ENCODE data around the gene MBD5.
"Not testable (repeated sequence)": the region's sequence is repeated elsewhere in the genome, so short reads cannot be mapped to it uniquely, and the experiment has no call there.

MBD5 gene

DNA sequence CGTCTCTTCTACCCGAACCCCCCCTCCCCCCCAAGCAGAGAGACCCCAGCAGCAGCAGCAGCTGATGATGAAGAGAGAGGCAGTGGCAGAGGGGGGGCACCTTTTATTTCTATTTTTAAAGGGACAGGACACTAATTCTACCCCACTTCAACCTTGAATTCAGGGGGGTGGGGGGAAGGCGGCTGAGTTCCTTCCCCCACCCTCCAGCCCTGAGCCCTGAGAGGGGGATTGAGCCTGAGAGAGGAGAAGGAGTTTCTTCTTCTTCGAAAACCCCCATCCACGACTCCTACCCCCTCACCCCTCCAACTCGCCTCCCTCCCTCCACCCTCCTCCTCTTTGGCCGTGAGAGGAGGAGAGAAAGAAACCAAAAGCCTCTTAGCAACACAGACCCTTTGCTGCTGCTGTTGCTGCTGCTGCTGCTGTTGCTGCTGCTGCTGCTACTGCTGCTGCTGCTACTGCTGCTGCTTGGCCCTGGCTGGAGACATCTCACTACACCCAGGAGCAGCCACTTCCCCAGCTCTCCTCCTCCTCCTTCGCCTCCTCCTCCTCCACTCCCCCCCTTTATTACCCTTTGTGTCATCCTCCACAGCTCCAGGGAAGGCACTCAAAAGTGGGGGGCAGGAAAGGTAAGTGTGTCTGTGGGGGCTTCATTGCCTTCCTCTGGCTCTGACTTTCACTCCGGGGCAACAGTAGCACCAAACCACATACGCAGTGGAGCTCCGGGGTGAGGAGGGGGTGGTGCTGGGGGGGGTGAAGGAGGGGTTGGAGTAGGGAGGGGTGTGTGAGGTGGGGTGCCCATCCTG is at the start of gene MBD5:
Gene MBD5 (plus strand): TSS at position 33 of the 803 bp plus-strand sequence.
- peak; percentile 27 for DNase-seq

DNA sequence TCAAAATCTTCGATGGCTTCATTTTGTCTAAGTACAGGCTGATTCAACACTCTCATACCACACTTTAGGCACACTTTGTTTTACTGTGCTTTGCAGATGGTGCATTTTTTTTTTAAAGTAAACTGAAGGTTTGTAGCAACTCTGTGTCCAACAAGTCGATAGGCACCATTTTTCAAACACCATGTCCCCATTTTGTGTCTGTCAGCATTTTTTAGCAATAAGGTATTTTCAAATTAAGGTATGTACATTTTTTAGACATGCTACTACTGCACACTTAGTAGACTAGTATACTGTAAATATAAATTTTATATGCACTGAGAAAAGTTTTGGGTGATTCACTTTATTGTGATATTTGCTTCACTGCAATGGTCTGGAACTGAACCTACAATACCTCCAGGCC is 44.8 kb upstream of the MBD5 start:
- no peak for DNase-seq

- no peak for DNase-seq
Measured at GRCh38 chr2:147977679-147978078, 43.2 kb upstream of the MBD5 start.

DNA sequence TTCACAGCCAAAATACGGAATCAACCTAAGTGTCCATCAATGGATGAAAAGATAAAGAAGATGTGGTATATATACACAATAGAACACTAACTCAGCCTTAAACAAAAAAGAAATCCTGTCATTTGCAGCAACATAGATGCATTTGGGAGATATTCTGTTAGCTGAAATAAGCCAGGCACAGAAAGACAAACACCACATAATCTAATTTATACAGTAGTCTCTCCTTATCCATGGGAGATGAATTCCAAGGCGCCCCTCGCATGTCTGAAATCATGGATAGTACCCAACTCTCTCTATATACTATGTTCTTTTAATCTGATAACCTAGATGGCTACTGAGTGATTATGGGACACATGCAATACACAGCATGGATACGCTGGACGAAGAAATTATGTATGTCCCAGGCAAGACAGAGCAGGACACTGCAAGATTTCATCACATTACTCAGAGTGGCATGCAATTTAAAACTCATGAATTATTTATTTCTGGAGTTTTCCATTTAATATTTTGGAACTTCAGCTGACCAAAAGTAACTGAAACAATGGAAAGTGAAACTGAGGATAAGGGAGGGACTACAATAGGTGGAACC is 39.9 kb upstream of the MBD5 start:
- DNase-seq: no peak

- DNase-seq: no peak
Measured at GRCh38 chr2:147989102-147989501, 31.8 kb upstream of the MBD5 start.

- DNase-seq: peak; percentile 2
Measured at GRCh38 chr2:147989809-147990403, 31.0 kb upstream of the MBD5 start.

GRCh38 chr2:147994965-147995364 is 25.9 kb upstream of the MBD5 start:
- DNase-seq: not testable (repeated sequence)

GRCh38 chr2:147996828-147997227 is 24.1 kb upstream of the MBD5 start:
- no peak for DNase-seq

DNA sequence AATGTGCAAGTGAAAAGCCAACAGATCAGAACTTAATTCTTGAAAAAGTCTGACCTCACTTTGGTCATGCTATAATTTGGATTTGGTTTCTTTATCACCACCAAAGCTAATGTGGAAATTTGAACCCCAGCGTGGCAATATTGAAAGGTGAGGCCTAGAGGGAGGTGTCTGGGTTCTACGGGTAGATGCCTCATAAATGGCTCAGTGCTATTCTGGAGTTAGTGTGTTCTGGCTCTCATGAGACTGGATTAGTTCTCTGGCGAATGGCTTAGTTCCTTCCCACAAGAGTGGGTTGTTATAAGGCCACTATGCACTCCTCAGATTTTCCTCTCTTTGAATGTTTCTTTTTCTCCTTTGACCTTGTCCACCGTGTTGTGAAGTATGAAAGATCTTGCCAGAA is 22.7 kb upstream of the MBD5 start:
- no peak for DNase-seq

- DNase-seq: no peak
Measured at GRCh38 chr2:147999126-147999525, 21.8 kb upstream of the MBD5 start.

DNA sequence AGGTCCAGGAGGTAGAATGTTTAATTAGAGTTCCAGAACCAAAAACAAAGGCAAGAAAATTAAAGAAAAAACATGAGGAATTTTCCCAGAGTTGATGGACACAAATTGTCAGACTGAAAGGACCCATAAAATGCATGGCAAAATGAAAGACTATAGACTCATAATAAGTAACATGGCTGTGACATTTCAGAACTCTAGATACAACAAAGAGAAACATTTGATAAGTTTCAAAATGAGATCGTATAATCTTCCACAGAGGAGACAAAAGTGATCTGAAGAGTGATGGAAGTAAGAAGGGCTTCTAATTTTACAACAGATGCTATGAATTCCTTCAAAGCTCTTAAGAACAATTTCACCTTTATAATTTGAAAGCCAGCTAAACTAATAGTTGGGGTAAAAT is 20.8 kb upstream of the MBD5 start:
- no peak for DNase-seq

DNA sequence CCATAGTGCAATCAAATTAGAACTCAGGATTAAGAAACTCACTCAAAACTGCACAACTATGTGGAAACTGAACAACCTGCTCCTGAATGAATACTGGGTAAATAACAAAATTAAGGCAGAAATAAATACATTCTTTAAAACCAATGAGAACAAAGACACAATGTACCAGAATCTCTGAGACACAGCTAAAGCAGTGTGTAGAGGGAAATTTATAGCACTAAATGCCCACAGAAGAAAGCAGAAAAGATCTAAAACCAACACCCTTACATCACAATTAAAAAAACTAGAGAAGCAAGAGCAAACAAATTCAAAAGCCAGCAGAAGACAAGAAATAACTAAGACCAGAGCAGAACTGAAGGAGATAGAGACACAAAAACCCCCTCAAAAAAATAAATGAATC is 18.5 kb upstream of the MBD5 start:
- not testable (repeated sequence) for DNase-seq

- DNase-seq: no peak
Measured at GRCh38 chr2:148006249-148007007, 14.5 kb upstream of the MBD5 start.

GRCh38 chr2:148007219-148007900 is 13.5 kb upstream of the MBD5 start:
- no peak for DNase-seq

GRCh38 chr2:148008411-148008810 is 12.5 kb upstream of the MBD5 start:
- DNase-seq: not testable (repeated sequence)

DNA sequence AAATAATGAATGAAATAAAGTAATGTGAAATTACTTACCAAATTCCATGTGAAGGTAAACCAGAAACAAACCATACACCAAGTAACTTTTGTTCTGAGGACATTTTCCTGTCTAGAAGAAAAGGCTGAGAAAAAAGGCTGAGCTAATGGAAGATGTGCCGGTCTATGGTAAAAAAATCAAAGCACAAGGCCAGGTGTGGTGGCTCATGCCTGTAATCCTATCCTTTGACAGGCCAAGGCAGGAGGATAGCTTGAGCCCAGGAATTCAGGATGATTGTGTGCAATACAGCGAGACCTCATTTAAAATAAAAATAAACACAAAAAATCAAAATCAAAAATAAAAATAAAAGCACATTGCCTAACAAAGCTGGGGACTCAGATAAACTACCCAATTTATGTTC is 7.0 kb upstream of the MBD5 start:
- DNase-seq: no peak

DNA sequence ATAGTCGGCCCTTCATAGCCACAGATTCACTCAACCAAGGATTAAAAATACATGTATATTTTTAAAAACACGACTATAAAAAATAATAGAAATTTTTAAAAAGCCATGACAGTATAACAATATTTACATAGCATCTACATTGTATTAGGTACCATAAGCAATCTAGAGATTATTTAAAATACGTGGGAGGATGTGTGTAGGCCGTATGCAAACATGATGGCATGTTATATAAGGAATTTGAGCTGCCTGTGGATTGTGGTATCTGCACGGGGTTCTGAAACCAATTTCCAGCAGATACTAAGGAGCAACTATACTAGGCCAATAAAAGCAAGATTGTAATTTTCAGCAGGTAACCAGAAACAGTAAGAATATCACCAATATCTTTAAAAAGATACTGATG is 6.3 kb upstream of the MBD5 start:
- DNase-seq: no peak

- peak; percentile 99 for DNase-seq
Measured at GRCh38 chr2:148020111-148021058, 506 bp upstream of the MBD5 start, which contains the start of gene ORC4. ORC4 (minus strand) TSS chr2:148020737; CDS start chr2:147975958, 44,779 bp downstream.

DNA sequence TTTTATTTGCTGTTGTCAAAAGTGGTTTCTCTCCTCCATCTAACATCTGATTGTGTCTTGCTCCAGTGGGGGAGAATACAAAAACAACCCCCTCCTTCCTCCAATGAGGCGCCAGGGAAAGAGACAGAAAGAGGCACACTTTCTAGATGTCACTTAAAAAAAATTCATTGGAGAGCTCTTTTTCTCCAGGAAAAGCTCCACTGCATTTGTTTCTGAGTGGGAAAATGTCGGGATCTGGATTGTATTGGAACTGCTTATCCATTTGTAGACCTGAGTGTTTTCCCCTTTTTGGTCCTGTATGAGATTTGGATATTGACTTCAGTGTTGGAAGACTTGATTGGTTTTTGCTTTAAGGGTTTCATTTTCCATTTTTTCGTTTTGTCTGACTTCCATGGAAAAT is 995 bp downstream of the MBD5 start:
- no peak for DNase-seq

DNA sequence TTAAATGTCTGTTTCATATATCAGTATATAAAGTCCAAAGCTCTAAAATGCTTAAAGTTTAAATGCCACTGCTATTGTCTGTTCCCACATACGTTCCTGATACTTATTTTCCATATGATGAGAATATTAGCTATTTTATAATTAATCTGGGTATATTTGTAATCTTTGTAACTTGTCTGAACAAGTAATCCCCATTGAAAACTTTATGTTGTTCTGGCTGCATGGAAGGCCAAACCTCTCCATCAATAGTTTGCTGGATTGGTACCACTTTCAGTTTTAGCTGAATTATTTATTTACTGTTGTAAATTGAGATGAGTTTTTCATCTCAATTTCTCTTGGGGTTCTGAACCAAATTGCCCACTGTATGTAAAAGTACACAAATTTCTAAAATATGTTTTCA is 1.5 kb downstream of the MBD5 start:
- DNase-seq: no peak

DNA sequence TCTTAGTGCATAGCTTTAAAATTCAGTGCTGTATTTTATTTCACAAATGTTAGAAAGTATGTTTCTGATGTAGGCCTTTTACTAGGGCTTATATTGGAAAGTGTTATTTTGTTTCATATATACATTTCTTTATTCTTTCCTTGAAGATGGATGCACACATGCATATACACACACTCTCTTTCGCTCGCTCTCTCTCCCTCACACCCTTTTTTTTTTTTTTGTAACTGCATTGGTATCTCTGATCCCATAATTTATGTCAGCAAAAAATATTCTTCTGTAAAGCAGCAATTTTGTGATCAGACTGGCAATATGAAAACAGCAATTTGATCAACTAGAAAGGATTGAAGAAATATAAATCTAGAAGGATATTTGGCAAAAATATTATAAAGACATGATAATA is 2.0 kb downstream of the MBD5 start:
- no peak for DNase-seq

DNA sequence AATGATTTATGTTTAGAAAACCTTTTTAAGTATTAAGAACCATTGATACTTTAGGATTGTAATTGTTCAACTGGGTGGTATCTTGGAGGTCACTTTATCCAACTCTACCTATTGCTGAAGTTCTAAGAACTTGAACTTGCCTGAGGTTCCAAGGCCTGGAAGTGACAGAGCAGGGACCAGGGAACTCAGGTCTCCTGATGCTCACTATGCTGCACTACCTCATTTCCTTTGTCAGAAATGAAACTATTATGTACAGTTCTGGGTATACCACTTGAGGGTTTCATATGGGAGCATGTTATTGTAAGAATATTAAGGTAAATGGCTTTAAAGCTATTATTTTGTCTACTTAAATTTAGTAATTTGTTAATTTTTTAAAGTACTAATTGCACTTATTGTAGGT is 3.0 kb downstream of the MBD5 start:
- DNase-seq: no peak
